ENCODE data around the gene MROH2B. TPM values are rescaled to one million over a fixed set of nuclear protein-coding genes. Genes with fewer than 3 reads are reported as not detected.

MROH2B gene
- total and polyA plus RNA-seq, 2 of the 13 experiments (the other 11 are each of a cell fraction or from before 2014, with no cell fraction given) = not detected

DNA sequence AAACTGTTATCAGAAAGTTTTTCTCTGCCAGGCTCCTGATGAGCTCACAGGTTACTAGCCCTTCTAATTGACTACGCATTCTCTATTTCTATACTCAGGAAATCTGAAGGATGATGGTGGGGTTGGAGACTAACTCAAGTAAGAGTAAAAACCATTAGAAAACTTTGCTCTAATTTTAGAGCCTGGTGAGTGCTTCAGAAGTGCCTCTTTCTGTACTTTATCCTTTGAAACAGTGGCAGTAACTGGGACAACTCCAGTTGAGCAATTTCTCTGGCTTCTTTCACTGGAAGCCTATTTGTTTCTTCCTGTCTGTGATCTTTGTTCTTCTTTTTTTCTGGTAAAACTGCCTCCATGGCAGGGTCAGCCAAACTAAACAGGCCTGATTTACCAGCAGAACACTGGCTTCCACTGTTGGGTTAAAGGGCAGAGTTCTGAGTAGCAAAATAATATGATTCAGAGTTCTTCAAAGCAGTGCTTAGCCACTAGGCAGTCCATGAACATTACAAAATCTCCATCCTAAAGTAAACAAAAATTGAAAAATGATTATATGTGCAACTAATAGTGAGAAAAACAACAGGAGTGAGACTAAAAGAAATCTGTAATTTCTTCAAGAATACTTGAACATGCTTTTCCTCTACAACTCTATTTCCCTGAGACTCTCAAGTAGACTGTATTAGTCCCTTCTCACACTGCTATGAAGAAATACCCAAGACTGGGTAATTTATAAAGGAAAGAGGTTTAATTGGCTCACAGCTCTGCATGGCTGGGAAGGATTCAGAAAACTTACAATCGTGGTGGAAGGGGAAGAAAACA is 79.8 kb downstream of the MROH2B start (continued):
- peak; percentile 51; the same call in 1 of the 2 replicates for TF ChIP-seq DPF2 (CRISPR knock-in tag; IDR thresholded peaks at IDR 0.05; ENCODE audit: borderline replicate concordance, low read depth)
- no peak for TF ChIP-seq ZNF569 (CRISPR knock-in tag; IDR thresholded peaks at IDR 0.05; ENCODE audit: borderline replicate concordance)
- peak; percentile 97 for TF ChIP-seq PPARG (CRISPR knock-in tag; conservative IDR thresholded peaks at IDR 0.05)
- no peak for TF ChIP-seq ZNF530 (CRISPR knock-in tag; IDR thresholded peaks at IDR 0.05; ENCODE audit: low read depth)
- TF ChIP-seq ZFP62 (CRISPR knock-in tag; IDR thresholded peaks at IDR 0.05) = no peak
- no peak for TF ChIP-seq ATAD3A (CRISPR knock-in tag; IDR thresholded peaks at IDR 0.05)
- peak; percentile 64; the same call in 1 of the 2 replicates for TF ChIP-seq MXD4 (CRISPR knock-in tag; IDR thresholded peaks at IDR 0.05)
- TF ChIP-seq ZNF790 (CRISPR knock-in tag; IDR thresholded peaks at IDR 0.05; ENCODE audit: borderline replicate concordance) = no peak
- TF ChIP-seq TFDP1 (CRISPR knock-in tag; IDR thresholded peaks at IDR 0.05; ENCODE audit: borderline replicate concordance) = peak; percentile 17; the same call in 1 of the 2 replicates
- TF ChIP-seq U2AF2 (IDR thresholded peaks at IDR 0.05; ENCODE audit: low read depth, low read length) = no peak
- TF ChIP-seq GLI4 (CRISPR knock-in tag; IDR thresholded peaks at IDR 0.05; ENCODE audit: borderline replicate concordance) = no peak
- TF ChIP-seq NR2F6 (IDR thresholded peaks at IDR 0.05) = peak; percentile 93
- peak; percentile 93 for TF ChIP-seq NR2F6 (CRISPR knock-in tag; IDR thresholded peaks at IDR 0.05)
- TF ChIP-seq SETDB1 (CRISPR knock-in tag; IDR thresholded peaks at IDR 0.05; ENCODE audit: borderline replicate concordance) = no peak
- TF ChIP-seq ZBTB21 (CRISPR knock-in tag; IDR thresholded peaks at IDR 0.05) = no peak
- no peak for TF ChIP-seq ZFP36 (IDR thresholded peaks at IDR 0.05; ENCODE audit: borderline replicate concordance, low read depth, low read length, partially characterized antibody)
- TF ChIP-seq ETV5 (CRISPR knock-in tag; IDR thresholded peaks at IDR 0.05; ENCODE audit: borderline replicate concordance) = peak; percentile 82; the same call in 1 of the 2 replicates
- TF ChIP-seq RARA (CRISPR knock-in tag; IDR thresholded peaks at IDR 0.05) = peak; percentile 77
- TF ChIP-seq STAG1 (CRISPR knock-in tag; IDR thresholded peaks at IDR 0.05) = peak; percentile 19; the same call in 1 of the 2 replicates
- peak; percentile 79 for TF ChIP-seq ARID3A (IDR thresholded peaks at IDR 0.05; ENCODE audit: low read depth, low read length)
- peak; percentile 18; the same call in 1 of the 2 replicates for TF ChIP-seq ZNF3 (CRISPR knock-in tag; IDR thresholded peaks at IDR 0.05)
- TF ChIP-seq SOX13 (IDR thresholded peaks at IDR 0.05) = peak; percentile 32; the same call in 1 of the 2 replicates
- peak in 1 of 2 experiments; percentile 91; a peak in 2 of 4 replicates for TF ChIP-seq SOX13 (CRISPR knock-in tag; conservative IDR thresholded peaks at IDR 0.05 in 1 of 2, IDR thresholded peaks at IDR 0.05 in 1 of 2)
- TF ChIP-seq ZNF281 (CRISPR knock-in tag; IDR thresholded peaks at IDR 0.05; ENCODE audit: borderline replicate concordance) = no peak
- TF ChIP-seq EEA1 (CRISPR knock-in tag; IDR thresholded peaks at IDR 0.05; ENCODE audit: borderline replicate concordance) = no peak
- peak; percentile 92 for TF ChIP-seq MEF2D (CRISPR knock-in tag; IDR thresholded peaks at IDR 0.05)

Measured in HepG2 (cell line).